GM03348 (cell line): ENCODE data around the gene ULK4.
A peak's percentile ranks its signal among the peaks of the same experiment; 100 is the strongest.
"Not testable (repeated sequence)": the region's sequence is repeated elsewhere in the genome, so short reads cannot be mapped to it uniquely, and the experiment has no call there.

Experiments used
- DNase-seq: peaks from one replicate; pipeline ENCODE4 v3.0.0; 2012; ENCODE audit warnings: low spot score

ULK4 gene

GRCh38 chr3:41961751-41962679, at the start of gene ULK4:
ULK4 (minus strand) TSS chr3:41962103; CDS start chr3:41954759, 7,344 bp downstream.
- peak; percentile 95 for DNase-seq

GRCh38 chr3:42010530-42010929, 48.6 kb upstream of the ULK4 start:
- no peak for DNase-seq

GRCh38 chr3:42009456-42009855, 47.6 kb upstream of the ULK4 start:
- no peak for DNase-seq

- DNase-seq: no peak
Measured at GRCh38 chr3:42007785-42008184, 45.9 kb upstream of the ULK4 start.

GRCh38 chr3:42005401-42005800, 43.5 kb upstream of the ULK4 start:
- no peak for DNase-seq

GRCh38 chr3:42002790-42003189, 40.9 kb upstream of the ULK4 start:
- DNase-seq: no peak

- no peak for DNase-seq
Measured at GRCh38 chr3:42001777-42002176, 39.9 kb upstream of the ULK4 start.

GRCh38 chr3:41999909-42000308, 38.0 kb upstream of the ULK4 start:
- DNase-seq: no peak

GRCh38 chr3:41997702-41998550, 36.0 kb upstream of the ULK4 start:
- peak; percentile 16 for DNase-seq

- no peak for DNase-seq
Measured at GRCh38 chr3:41991437-41991836, 29.5 kb upstream of the ULK4 start.

GRCh38 chr3:41989518-41989917, 27.6 kb upstream of the ULK4 start:
- no peak for DNase-seq

GRCh38 chr3:41987627-41988026, 25.7 kb upstream of the ULK4 start:
- no peak for DNase-seq

- DNase-seq: no peak
Measured at GRCh38 chr3:41986561-41986960, 24.7 kb upstream of the ULK4 start.

GRCh38 chr3:41985018-41985417, 23.1 kb upstream of the ULK4 start:
- no peak for DNase-seq

GRCh38 chr3:41983091-41983490, 21.2 kb upstream of the ULK4 start:
- not testable (repeated sequence) for DNase-seq

GRCh38 chr3:41977401-41977800, 15.5 kb upstream of the ULK4 start:
- not testable (repeated sequence) for DNase-seq

GRCh38 chr3:41975416-41976103, 13.7 kb upstream of the ULK4 start:
- peak; percentile 18 for DNase-seq

- peak; percentile 13 for DNase-seq
Measured at GRCh38 chr3:41974223-41974622, 12.3 kb upstream of the ULK4 start.

- no peak for DNase-seq
Measured at GRCh38 chr3:41972802-41973201, 10.9 kb upstream of the ULK4 start.

GRCh38 chr3:41966206-41966605, 4.3 kb upstream of the ULK4 start:
- DNase-seq: no peak

- no peak for DNase-seq
Measured at GRCh38 chr3:41963823-41964222, 1.9 kb upstream of the ULK4 start.
